H9 (cell line): ENCODE results near the gene SRGAP3. TPM values are rescaled to one million over a fixed set of nuclear protein-coding genes. Genes with fewer than 3 reads are reported as not detected.

Source experiments
- DNase-seq: peaks from one replicate; pipeline ENCODE4 v3.0.0-alpha.2; 2017
- H2AFZ ChIP-seq: one replicate; pipeline ENCODE4 v1.6.1; 2013; ENCODE audit warnings: mild to moderate bottlenecking, low read length, control low read depth, moderate library complexity
- H2AK5ac ChIP-seq: 2 replicates; pipeline ENCODE4 v1.6.1; 2013; ENCODE audit warnings: low read length, control low read depth, mixed read lengths; ENCODE audit not compliant: insufficient read length
- H2BK120ac ChIP-seq: one replicate; pipeline ENCODE4 v1.6.1; 2013; ENCODE audit warnings: low read depth, mild to moderate bottlenecking, low read length, control low read depth, inconsistent platforms; ENCODE audit not compliant: poor library complexity, severe bottlenecking
- H2BK12ac ChIP-seq: 2 replicates; pipeline ENCODE4 v1.6.1; 2013; ENCODE audit warnings: low read length, control low read depth, mixed read lengths, low read depth; ENCODE audit not compliant: insufficient read length
- H2BK15ac ChIP-seq: 2 replicates; pipeline ENCODE4 v1.6.1; 2013; ENCODE audit warnings: low read depth, low read length, control low read depth
- H2BK20ac ChIP-seq: one replicate; pipeline ENCODE4 v1.6.1; 2013; ENCODE audit warnings: low read depth, mild to moderate bottlenecking, low read length, control low read depth, inconsistent platforms; ENCODE audit not compliant: poor library complexity, severe bottlenecking
- H2BK5ac ChIP-seq: 2 replicates; pipeline ENCODE4 v1.6.1; 2013; ENCODE audit warnings: low read length, control low read depth, mixed read lengths; ENCODE audit not compliant: insufficient read length
- H3K14ac ChIP-seq: 2 replicates; pipeline ENCODE4 v1.6.1; 2013; ENCODE audit warnings: low read length, control low read depth; ENCODE audit not compliant: insufficient read depth
- H3K18ac ChIP-seq: 2 replicates; pipeline ENCODE4 v1.6.1; 2013; ENCODE audit warnings: low read depth, mild to moderate bottlenecking, mixed read lengths, low read length, control low read depth; ENCODE audit not compliant: insufficient read length
- H3K23ac ChIP-seq: 2 replicates; pipeline ENCODE4 v1.6.1; 2013; ENCODE audit warnings: low read length, control low read depth, mixed read lengths, low read depth; ENCODE audit not compliant: insufficient read length
- H3K23me2 ChIP-seq: 2 replicates; pipeline ENCODE4 v1.6.1; 2013; ENCODE audit warnings: low read depth, mild to moderate bottlenecking, mixed read lengths, low read length, control low read depth; ENCODE audit not compliant: insufficient read length, poor library complexity, severe bottlenecking
- H3K27ac ChIP-seq: 2 replicates; pipeline ENCODE4 v1.5.1; 2013; ENCODE audit warnings: low read length, control low read depth, mixed read lengths, low read depth; ENCODE audit not compliant: insufficient read length
- H3K27me3 ChIP-seq: 2 replicates; pipeline ENCODE4 v1.6.1; 2013; ENCODE audit warnings: low read length, control low read depth, inconsistent platforms; ENCODE audit not compliant: insufficient read depth
- H3K4ac ChIP-seq: 2 replicates; pipeline ENCODE4 v1.6.1; 2013; ENCODE audit warnings: low read depth, mild to moderate bottlenecking, control low read depth, inconsistent platforms, low read length, moderate library complexity
- H3K4me1 ChIP-seq: 2 replicates; pipeline ENCODE4 v1.6.1; 2013; ENCODE audit warnings: low read length, control low read depth, inconsistent platforms; ENCODE audit not compliant: insufficient read depth
- H3K4me2 ChIP-seq: 2 replicates; pipeline ENCODE4 v1.6.1; 2013; ENCODE audit warnings: low read length, control low read depth, mixed read lengths; ENCODE audit not compliant: insufficient read length, insufficient read depth
- H3K56ac ChIP-seq: 2 replicates; pipeline ENCODE4 v1.6.1; 2013; ENCODE audit warnings: low read depth, mild to moderate bottlenecking, mixed read lengths, low read length, control low read depth; ENCODE audit not compliant: insufficient read length
- H3K79me1 ChIP-seq: 2 replicates; pipeline ENCODE4 v1.6.1; 2013; ENCODE audit warnings: low read depth, mild to moderate bottlenecking, moderate library complexity, low read length, control low read depth, inconsistent platforms; ENCODE audit not compliant: insufficient read depth, poor library complexity, severe bottlenecking
- H3K79me2 ChIP-seq: 2 replicates; pipeline ENCODE4 v1.6.1; 2013; ENCODE audit warnings: low read length, control low read depth, inconsistent platforms; ENCODE audit not compliant: insufficient read depth
- H3K9ac ChIP-seq: 2 replicates; pipeline ENCODE4 v1.6.1; 2013; ENCODE audit warnings: low read length, control low read depth, mixed read lengths; ENCODE audit not compliant: insufficient read length; ENCODE audit errors: extremely low read depth
- H3K9me3 ChIP-seq: one replicate; pipeline ENCODE4 v1.6.1; 2013; ENCODE audit warnings: low read depth, low read length, inconsistent platforms; ENCODE audit not compliant: control insufficient read depth
- H3T11ph ChIP-seq: one replicate; pipeline ENCODE4 v1.6.1; 2013; ENCODE audit warnings: mild to moderate bottlenecking, low read length, control low read depth, inconsistent platforms
- H4K20me1 ChIP-seq: one replicate; pipeline ENCODE4 v1.6.1; 2013; ENCODE audit not compliant: control insufficient read depth, insufficient read length, insufficient read depth
- H4K5ac ChIP-seq: 2 replicates; pipeline ENCODE4 v1.6.1; 2013; ENCODE audit warnings: low read depth, mild to moderate bottlenecking, mixed read lengths, low read length, control low read depth; ENCODE audit not compliant: insufficient read length
- H4K8ac ChIP-seq: replicated peaks from 2 replicates; pipeline ENCODE4 v1.6.1; 2013; ENCODE audit warnings: low read length, control low read depth, mixed read lengths, low read depth; ENCODE audit not compliant: insufficient read length
- H4K91ac ChIP-seq: 2 replicates; pipeline ENCODE4 v1.6.1; 2013; ENCODE audit warnings: low read depth, mild to moderate bottlenecking, moderate library complexity, mixed read lengths, low read length, control low read depth; ENCODE audit not compliant: insufficient read length
- H3K27ac Mint-ChIP-seq, 3 experiments: 2 replicates in 2 of 3; 3 replicates in 1 of 3; pipeline ENCODE4 v1.8.0; 2020 to 2021; ENCODE audit warnings: mixed read lengths in 3 of 3, mild to moderate bottlenecking in 1 of 3, moderate library complexity in 1 of 3
- H3K27me3 Mint-ChIP-seq: 2 replicates; pipeline ENCODE4 v1.8.0; 2021; ENCODE audit warnings: low read depth, mild to moderate bottlenecking, moderate library complexity, mixed read lengths
- H3K36me3 Mint-ChIP-seq, 3 experiments: 2 replicates in 2 of 3; 3 replicates in 1 of 3; pipeline ENCODE4 v1.8.0; 2020 to 2021; ENCODE audit warnings: low read depth in 3 of 3, mixed read lengths in 3 of 3; ENCODE audit not compliant: insufficient read depth in 1 of 3
- H3K4me1 Mint-ChIP-seq, 2 experiments: 2 replicates each; pipeline ENCODE4 v1.8.0; 2020; ENCODE audit warnings: mixed read lengths in 2 of 2
- H3K4me3 Mint-ChIP-seq, 2 experiments: 2 replicates in 1 of 2; 3 replicates in 1 of 2; pipeline ENCODE4 v1.8.0; 2020 to 2021; ENCODE audit warnings: mild to moderate bottlenecking in 2 of 2, mixed read lengths in 2 of 2, moderate library complexity in 1 of 2
- H3K9me3 Mint-ChIP-seq, 2 experiments: 2 replicates in 1 of 2; 3 replicates in 1 of 2; pipeline ENCODE4 v1.8.0; 2020; ENCODE audit warnings: mild to moderate bottlenecking in 2 of 2, mixed read lengths in 2 of 2, moderate library complexity in 1 of 2
- CTCF ChIP-seq: fragments of 200-600 bp; sonication (generic); conservative IDR thresholded peaks from 3 replicates; pipeline ENCODE4 v1.8.0; 2021; ENCODE audit warnings: antibody characterized with exemption, mild to moderate bottlenecking
- WGBS: extraction: QIAGEN DNeasy Blood & Tissue Kit; methylation state at CpG from one replicate; pipeline ENCODE4 v1.1.7; 2013; ENCODE audit warnings: missing lambda C conversion rate, low lambda C conversion rate, mixed read lengths; ENCODE audit not compliant: insufficient read length; ENCODE audit errors: extremely low coverage; 5-methylcytosine and 5-hydroxymethylcytosine counted together
- total RNA-seq: library from RNA; stranded (reverse); gene quantifications from 2 replicates; pipeline ENCODE4 v1.2.1, GENCODE V29; 2021

Gene SRGAP3
- total RNA-seq, 1 experiment from 2014 or later, result 3.4 TPM

GRCh38 chr3:9257092-9257491 lies 7.6 kb upstream of the SRGAP3 start:
- no peaks in the 10 kb centered on the region for H3K4me1 ChIP-seq
- no peak overlapping the region for H3T11ph ChIP-seq
- H3K79me2 ChIP-seq, result no peaks in the 10 kb centered on the region
- no peak overlapping the region for H3K56ac ChIP-seq
- H3K23me2 ChIP-seq, result no peaks in the 10 kb centered on the region
- no peaks in the 10 kb centered on the region for H4K20me1 ChIP-seq
- Mint-ChIP-seq H3K4me1 (peaks cover 15 to 28% of the 10 kb centered on the region in 2 experiments), H3K36me3 (0 out of 7 replicates have a peak, but pooled peaks cover 0 to 2% (median 0%) of the 10 kb centered on the region in 3 experiments), H3K4me3 (no peak overlapping the region), H3K9me3 (peaks cover 4 to 11% of the 10 kb centered on the region in 2 experiments; a peak in 3 of 5 replicates), H3K27ac (no peak overlapping the region), H3K27me3 (peaks cover 50% of the 10 kb centered on the region)
- no peak overlapping the region for H2AFZ ChIP-seq
- H3K4ac ChIP-seq, result no peak overlapping the region
- H2BK12ac ChIP-seq, result no peak overlapping the region
- no peak overlapping the region for H3K9ac ChIP-seq
- H2BK120ac ChIP-seq, result no peak overlapping the region
- H3K23ac ChIP-seq, result no peak overlapping the region
- no peak overlapping the region for H4K5ac ChIP-seq
- H2BK15ac ChIP-seq, result no peak overlapping the region
- H4K8ac ChIP-seq, result no peak overlapping the region
- no CpG with 5 or more reads among the region's 2 CpGs for WGBS
- no peaks in the 10 kb centered on the region for H3K27me3 ChIP-seq
- no peaks in the 10 kb centered on the region for H3K9me3 ChIP-seq
- no peak overlapping the region for H3K4me2 ChIP-seq
- no peak overlapping the region for H2BK5ac ChIP-seq
- H3K79me1 ChIP-seq, result no peaks in the 10 kb centered on the region
- H3K14ac ChIP-seq, result no peak overlapping the region
- no peak overlapping the region for H2BK20ac ChIP-seq
- no peak overlapping the region for H4K91ac ChIP-seq
- peak; percentile 5 for DNase-seq
- H3K27ac ChIP-seq, result no peak overlapping the region
- no peak overlapping the region for H2AK5ac ChIP-seq
- no peak for TF ChIP-seq CTCF
- H3K18ac ChIP-seq, result no peak overlapping the region
